ENCODE results near the gene KIAA1217.

The KIAA1217 gene

GRCh38 chr10:24496906-24497305, 288.0 kb downstream of the KIAA1217 start:
- DNase-seq (ENCODE audit: low read depth): no peak
- TF ChIP-seq CTCF (IDR thresholded peaks at IDR 0.05; ENCODE audit: control insufficient read depth, insufficient read depth, low read depth, low read length, missing control alignments): no peak
- no peak overlapping the region for H3K4me3 ChIP-seq (ENCODE audit: control insufficient read depth, low read depth, low read length)

DNA sequence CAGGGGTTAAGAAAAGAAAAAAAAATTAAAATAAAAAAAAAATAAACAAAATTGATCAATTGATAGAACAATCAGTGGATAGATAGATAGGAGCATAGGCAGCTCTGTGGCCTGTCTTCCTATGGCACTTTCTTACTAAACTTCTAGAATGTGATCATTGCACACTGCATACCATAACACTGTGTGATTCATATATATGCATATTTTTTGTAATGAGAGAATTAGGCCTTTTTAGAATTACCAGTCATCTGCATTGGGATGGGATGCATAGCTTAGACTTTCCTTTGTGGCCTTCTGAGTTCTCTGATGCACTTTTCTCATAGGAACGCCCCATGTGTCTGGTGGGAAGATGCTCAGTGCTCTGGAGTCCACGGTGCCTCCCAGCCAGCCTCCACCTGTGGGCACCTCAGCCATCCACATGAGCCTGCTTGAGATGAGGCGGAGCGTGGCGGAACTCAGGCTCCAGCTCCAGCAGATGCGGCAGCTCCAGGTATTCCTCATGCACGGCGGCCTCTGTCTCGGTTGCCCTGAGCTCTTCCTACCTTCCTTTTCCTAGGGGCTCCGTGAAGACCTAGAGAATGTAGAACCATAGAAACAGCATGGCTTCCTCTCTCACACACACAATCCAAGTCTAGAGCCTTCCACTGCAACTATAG, 292.2 kb downstream of the KIAA1217 start:
- TF ChIP-seq CTCF (IDR thresholded peaks at IDR 0.05; ENCODE audit: control insufficient read depth, insufficient read depth, low read depth, low read length, missing control alignments): no peak
- DNase-seq (ENCODE audit: low read depth): no peak
- H3K4me3 ChIP-seq (ENCODE audit: control insufficient read depth, low read depth, low read length): no peak overlapping the region

DNA sequence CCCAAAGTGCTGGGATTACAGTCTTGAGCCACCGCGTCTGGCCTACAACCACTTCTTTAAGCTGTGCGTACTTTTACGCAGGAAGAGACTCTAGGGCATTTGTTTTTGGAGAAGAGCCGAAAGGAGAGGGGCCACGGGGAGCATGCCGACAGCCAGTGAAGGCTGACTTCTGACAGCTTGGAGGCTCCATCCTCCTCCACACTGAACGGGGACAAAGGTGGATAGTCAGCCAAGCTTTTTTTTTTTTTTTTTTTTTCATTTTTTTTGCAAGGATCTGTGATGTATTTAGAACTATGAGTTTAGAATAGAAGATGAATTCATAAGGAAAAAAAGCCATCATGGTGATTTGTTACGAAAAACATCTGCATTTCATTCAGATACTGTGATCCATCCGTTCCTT, 293.1 kb downstream of the KIAA1217 start:
- no peak for TF ChIP-seq CTCF (IDR thresholded peaks at IDR 0.05; ENCODE audit: control insufficient read depth, insufficient read depth, low read depth, low read length, missing control alignments)
- DNase-seq (ENCODE audit: low read depth): no peak
- H3K4me3 ChIP-seq (ENCODE audit: control insufficient read depth, low read depth, low read length): no peak overlapping the region

- no peak for TF ChIP-seq CTCF (IDR thresholded peaks at IDR 0.05; ENCODE audit: control insufficient read depth, insufficient read depth, low read depth, low read length, missing control alignments)
- no peak overlapping the region for H3K4me3 ChIP-seq (ENCODE audit: control insufficient read depth, low read depth, low read length)
- no peak for DNase-seq (ENCODE audit: low read depth)
Measured at GRCh38 chr10:24502801-24503460, 294.0 kb downstream of the KIAA1217 start.

- TF ChIP-seq CTCF (IDR thresholded peaks at IDR 0.05; ENCODE audit: control insufficient read depth, insufficient read depth, low read depth, low read length, missing control alignments): peak; percentile 83
- no peak overlapping the region for H3K4me3 ChIP-seq (ENCODE audit: control insufficient read depth, low read depth, low read length)
- DNase-seq (ENCODE audit: low read depth): no peak
Measured at GRCh38 chr10:24503461-24504320, 294.8 kb downstream of the KIAA1217 start.

DNA sequence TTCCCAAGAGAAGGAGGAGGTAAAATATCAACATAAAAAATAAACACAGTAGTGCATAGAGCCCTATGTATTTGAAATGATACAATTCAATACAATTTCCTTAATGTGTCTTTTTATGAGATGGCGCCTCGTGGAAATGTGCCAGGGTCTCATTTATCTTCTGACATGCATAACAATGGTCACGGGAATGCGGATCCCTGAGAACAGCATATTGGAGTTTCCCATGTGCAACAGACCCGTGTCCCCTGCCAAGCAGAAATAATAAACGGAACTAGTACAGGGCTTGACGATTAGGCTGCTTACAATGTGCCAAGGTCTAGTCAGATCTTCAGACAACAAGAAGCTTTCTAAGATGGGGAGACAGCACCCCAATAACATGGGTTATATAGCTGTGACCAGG, 296.8 kb downstream of the KIAA1217 start:
- TF ChIP-seq CTCF (IDR thresholded peaks at IDR 0.05; ENCODE audit: control insufficient read depth, insufficient read depth, low read depth, low read length, missing control alignments): no peak
- no peak for DNase-seq (ENCODE audit: low read depth)
- H3K4me3 ChIP-seq (ENCODE audit: control insufficient read depth, low read depth, low read length): no peak overlapping the region
